Lower leg skin (tissue), 4 donors: ENCODE data around the gene RNF213. TPM values are rescaled to one million over a fixed set of nuclear protein-coding genes. Genes with fewer than 3 reads are reported as not detected.

Experiments
- DNase-seq, 2 donors: peaks; one replicate each; pipeline ENCODE4 v3.0.0-alpha.2; 2019; ENCODE audit warnings: low spot score in 2 of 2
- H3K4me3 ChIP-seq: fragments of 200-600 bp; sonication (generic); 2 replicates; pipeline ENCODE4 v1.5.1; 2017; ENCODE audit warnings: mild to moderate bottlenecking, low read depth; ENCODE audit not compliant: poor library complexity, severe bottlenecking
- POLR2A ChIP-seq, 2 donors: fragments of 450-650 bp; IDR thresholded peaks; one replicate each; pipeline ENCODE4 v1.6.1; 2016 to 2017; ENCODE audit warnings: antibody characterized with exemption in 2 of 2, mild to moderate bottlenecking in 1 of 2, moderate library complexity in 1 of 2
- WGBS, 2 donors: methylation state at CpG; one replicate each; pipeline ENCODE4 v1.1.5; 2018; 5-methylcytosine and 5-hydroxymethylcytosine counted together
- intact Hi-C: fragments of 100-400 bp; cut with DNase I; formaldehyde crosslinking; loops from one replicate; pipeline ENCODE4 v1.15.0; 2023; ENCODE audit warnings: low total_unique reads
- microRNA-seq, 2 donors: library from miRNA; unstranded; fragments of <30 nt; microRNA quantifications; one replicate each; pipeline ENCODE4, GENCODE V29; 2016; ENCODE audit warnings: borderline replicate concordance in 2 of 2, borderline number of aligned reads in 1 of 2
- total RNA-seq, 4 donors: library from RNA; depleted of rRNA; stranded (reverse); fragments of >200 nt; gene quantifications; one replicate each; pipeline ENCODE4 v1.1.0, GENCODE V29; 2016
- TF ChIP-seq, protein P1 (sequence below), 3 donors: fragments of 450-650 bp; IDR thresholded peaks; one replicate each; pipeline ENCODE4 v1.5.1; 2016; ENCODE audit warnings: antibody characterized with exemption in 3 of 3, mild to moderate bottlenecking in 3 of 3, moderate library complexity in 2 of 3

The RNF213 gene
- total RNA-seq, 4 donors from 2014 or later = 48.4 to 103 (median 59.8) TPM

GRCh38 chr17:80446645-80447405, 186.2 kb downstream of the RNF213 start:
- no peak overlapping the region for H3K4me3 ChIP-seq
- TF ChIP-seq POLR2A (IDR thresholded peaks at IDR 0.05) = no peak
- TF ChIP-seq, protein P1, sequence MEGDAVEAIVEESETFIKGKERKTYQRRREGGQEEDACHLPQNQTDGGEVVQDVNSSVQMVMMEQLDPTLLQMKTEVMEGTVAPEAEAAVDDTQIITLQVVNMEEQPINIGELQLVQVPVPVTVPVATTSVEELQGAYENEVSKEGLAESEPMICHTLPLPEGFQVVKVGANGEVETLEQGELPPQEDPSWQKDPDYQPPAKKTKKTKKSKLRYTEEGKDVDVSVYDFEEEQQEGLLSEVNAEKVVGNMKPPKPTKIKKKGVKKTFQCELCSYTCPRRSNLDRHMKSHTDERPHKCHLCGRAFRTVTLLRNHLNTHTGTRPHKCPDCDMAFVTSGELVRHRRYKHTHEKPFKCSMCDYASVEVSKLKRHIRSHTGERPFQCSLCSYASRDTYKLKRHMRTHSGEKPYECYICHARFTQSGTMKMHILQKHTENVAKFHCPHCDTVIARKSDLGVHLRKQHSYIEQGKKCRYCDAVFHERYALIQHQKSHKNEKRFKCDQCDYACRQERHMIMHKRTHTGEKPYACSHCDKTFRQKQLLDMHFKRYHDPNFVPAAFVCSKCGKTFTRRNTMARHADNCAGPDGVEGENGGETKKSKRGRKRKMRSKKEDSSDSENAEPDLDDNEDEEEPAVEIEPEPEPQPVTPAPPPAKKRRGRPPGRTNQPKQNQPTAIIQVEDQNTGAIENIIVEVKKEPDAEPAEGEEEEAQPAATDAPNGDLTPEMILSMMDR (IDR thresholded peaks at IDR 0.05) = no peak
- WGBS, 2 donors = 62 to 71% methylated on average over 12 of the region's 12 CpGs
- no peak for DNase-seq
- intact Hi-C loops = loop anchor here (5.0 kb wide), 1 partner anchor 1820 kb away; no protein-coding TSS in a partner anchor

DNA sequence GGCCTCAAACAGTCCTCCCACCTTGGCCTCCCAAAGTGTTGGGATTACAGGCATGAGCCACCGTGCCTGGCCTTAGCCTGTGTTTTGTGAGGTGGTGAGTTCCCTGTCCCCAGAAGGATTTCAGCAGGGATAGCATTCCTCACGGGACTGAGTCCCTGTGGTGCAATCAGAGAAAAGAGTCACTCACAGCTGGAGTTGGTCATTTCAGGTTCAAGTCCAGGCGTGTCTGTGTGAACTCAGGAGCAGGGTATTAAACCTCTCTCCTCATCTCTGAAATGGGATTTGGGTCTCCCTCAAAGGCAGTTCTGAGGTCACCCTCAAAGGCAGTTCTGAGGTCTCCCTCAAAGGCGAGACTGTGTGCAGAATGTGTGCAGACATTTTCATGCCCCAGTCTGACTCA, 187.1 kb downstream of the RNF213 start:
- WGBS, 2 donors = 77 to 89% methylated on average over 4 of the region's 4 CpGs
- TF ChIP-seq POLR2A (IDR thresholded peaks at IDR 0.05) = no peak
- TF ChIP-seq, protein P1 (IDR thresholded peaks at IDR 0.05) = no peak
- intact Hi-C loops = loop anchor here (5.0 kb wide), 1 partner anchor 1820 kb away; no protein-coding TSS in a partner anchor
- H3K4me3 ChIP-seq = no peak overlapping the region
- DNase-seq = no peak

Small RNAs within 50 kb of the gene (microRNA-seq; reads per million reads assigned to microRNA genes)
- 0 reads per million in 2 donors for gene MIR4730

Other genes starting within 250 kb of the RNF213 start
- gene TBC1D16, start 225.0 kb upstream of the RNF213 start, total RNA-seq = 10 to 100 TPM in 3 of 4 donors, 1 to 10 TPM in 1; 9.1 to 28.0 (median 22.3) TPM
- gene CCDC40, start 224.2 kb upstream of the RNF213 start, total RNA-seq = 1 to 10 TPM; 1.2 to 5.8 (median 2.1) TPM
- 10 to 100 TPM; 48.1 to 71.7 (median 67.8) TPM for gene GAA, start 159.3 kb upstream of the RNF213 start, total RNA-seq
- gene EIF4A3, start 113.7 kb upstream of the RNF213 start, total RNA-seq = 10 to 100 TPM; 70.3 to 87.2 (median 75.3) TPM
- 10 to 100 TPM; 52.3 to 73.2 (median 57.5) TPM for gene CARD14, start 90.8 kb upstream of the RNF213 start, total RNA-seq
- 10 to 100 TPM; 19.4 to 47.3 (median 37.0) TPM for gene SGSH, start 40.5 kb upstream of the RNF213 start, total RNA-seq
- gene SLC26A11, start 40.4 kb upstream of the RNF213 start, total RNA-seq = 10 to 100 TPM; 20.1 to 28.1 (median 22.3) TPM
- gene ENDOV, start 154.3 kb downstream of the RNF213 start, total RNA-seq = 10 to 100 TPM; 13.7 to 26.8 (median 21.3) TPM
- 1 to 10 TPM; 1.1 to 2.6 (median 2.3) TPM for gene NPTX1, start 215.8 kb downstream of the RNF213 start, total RNA-seq